Stimulated activated CD8-positive, alpha-beta memory T cell treated with anti-CD3 and anti-CD28 coated beads, Interleukin-7, amount 100 ng/mL, for 24 hours (primary cell): Measurements from ENCODE around the gene NKPD1.

Source experiments
- DNase-seq: peaks from one replicate; pipeline ENCODE4 v3.0.0-alpha.2; 2020; ENCODE audit warnings: low read depth

The NKPD1 gene

GRCh38 chr19:45153339-45154063, 7.3 kb downstream of the NKPD1 start:
- no peak for DNase-seq

DNA sequence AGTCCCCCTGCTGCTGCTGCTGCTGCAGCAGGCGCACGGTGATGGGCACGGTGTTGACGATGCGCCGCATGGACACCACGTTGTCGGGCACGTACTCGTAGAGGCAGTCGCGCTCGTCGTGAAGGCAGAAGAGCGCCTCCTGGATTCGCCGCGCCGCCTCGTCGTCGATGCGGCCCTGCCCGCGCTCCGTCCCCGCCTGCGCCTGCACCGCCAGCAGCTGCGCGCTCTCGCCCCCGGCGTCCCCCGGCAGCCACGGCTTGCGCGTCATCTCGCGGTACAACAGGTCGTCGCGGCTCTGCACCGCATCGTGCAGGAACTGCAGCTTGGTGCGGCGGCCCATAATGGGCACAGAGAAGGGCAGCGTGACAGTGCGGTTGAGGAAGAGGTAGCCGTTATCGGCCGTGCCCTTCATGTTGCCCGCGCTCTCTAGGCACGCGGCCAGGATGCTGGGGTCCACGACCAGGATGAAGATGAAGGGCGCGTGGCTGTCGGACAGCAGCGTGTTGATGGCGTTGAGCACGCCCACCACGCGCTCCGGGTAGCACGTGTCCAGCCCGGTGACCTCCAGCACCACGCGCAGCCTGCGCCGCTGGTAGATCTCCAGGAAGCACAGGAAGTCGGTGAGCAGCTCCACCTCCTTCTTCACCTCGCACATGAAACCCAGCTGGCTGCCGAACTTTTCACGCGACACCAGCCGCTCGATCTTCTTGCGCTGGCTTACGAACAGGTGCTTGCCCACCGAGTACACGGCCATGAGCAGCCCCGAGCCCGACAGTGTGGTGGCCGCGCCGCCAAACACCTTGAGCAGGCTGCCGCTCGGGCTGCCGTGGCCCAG, 8.1 kb downstream of the NKPD1 start:
- DNase-seq, result no peak

DNA sequence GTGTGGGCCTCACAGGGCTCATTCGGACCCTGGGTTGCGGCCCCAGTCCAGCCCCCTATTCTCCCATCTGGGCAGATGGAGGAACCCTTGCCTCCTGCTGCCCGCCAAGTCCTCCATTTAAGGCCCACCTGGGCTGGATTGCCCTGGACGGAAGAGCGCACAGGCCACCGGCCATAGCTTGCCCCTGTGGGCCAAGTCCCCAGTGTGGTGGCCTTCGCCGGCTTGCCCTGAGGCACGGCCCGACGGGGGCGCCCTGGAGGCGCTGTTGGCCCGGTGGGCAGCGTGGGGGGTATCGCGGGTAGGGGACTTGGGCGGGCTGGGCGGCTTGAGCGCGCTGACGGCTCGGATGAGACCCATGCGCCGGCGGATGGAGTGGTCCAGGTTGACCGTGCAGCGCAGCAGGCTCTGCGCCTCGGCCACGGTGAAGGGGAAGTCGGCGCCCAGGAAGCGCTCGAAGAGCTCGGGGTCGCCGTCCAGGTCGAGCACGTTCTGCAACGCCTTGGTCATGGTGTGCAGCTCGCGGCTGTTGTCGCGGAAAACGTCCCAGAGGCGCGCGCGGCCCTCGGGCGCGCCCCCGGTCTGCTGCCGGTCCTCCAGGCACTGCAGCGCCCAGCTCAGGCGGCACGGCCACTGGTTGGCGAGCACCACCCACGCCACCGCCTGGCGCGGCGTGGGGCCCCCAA, 8.8 kb downstream of the NKPD1 start:
- DNase-seq, result no peak

DNA sequence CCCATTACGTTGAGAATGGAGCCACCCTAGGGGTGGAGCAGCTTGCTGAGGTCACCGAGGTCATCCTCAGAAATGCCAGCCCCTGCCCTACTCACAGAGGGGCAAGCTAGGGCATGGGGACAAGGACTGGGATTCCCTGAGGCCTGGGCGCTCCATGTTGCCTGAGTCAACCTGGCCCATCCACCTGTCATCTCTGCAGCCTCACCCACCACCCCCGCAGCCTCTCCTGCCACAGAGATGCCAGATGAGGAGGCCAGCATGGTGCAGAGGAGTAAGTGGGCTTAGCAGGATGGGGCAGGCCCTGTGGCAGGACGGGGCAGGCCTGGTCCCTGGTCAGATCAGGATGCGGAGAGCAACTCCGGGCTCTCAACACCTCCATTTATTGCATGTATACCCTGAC, 9.5 kb downstream of the NKPD1 start:
- DNase-seq, result no peak

- DNase-seq, result no peak
Observed at GRCh38 chr19:45150751-45151281, 10.0 kb downstream of the NKPD1 start.

GRCh38 chr19:45150180-45150579, 10.6 kb downstream of the NKPD1 start:
- DNase-seq, result no peak

GRCh38 chr19:45149129-45149528, 11.7 kb downstream of the NKPD1 start:
- DNase-seq, result no peak

- no peak for DNase-seq
Observed at GRCh38 chr19:45147835-45148676, 12.7 kb downstream of the NKPD1 start.

GRCh38 chr19:45146741-45147205, 14.0 kb downstream of the NKPD1 start:
- DNase-seq, result no peak

DNA sequence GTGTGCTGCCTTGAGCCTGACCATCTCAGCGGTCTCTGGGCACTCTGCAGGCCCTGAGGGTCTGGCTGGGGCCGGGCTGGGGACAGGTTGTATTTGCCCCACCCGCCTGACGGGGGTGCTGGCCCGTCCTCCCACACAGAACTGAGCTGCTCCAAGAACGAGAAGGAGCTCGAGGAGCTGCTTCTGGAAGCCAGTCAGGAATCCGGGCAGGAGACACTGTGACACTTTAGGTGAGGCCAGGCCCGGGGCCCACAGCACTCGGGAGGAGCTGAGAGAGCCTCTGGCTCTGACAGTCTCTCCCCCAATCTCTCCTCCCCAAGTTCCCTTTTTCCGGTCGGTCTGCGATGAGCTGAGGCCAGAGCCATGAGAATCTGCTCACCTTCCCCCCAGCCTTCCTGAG, 14.5 kb downstream of the NKPD1 start:
- DNase-seq, result no peak

DNA sequence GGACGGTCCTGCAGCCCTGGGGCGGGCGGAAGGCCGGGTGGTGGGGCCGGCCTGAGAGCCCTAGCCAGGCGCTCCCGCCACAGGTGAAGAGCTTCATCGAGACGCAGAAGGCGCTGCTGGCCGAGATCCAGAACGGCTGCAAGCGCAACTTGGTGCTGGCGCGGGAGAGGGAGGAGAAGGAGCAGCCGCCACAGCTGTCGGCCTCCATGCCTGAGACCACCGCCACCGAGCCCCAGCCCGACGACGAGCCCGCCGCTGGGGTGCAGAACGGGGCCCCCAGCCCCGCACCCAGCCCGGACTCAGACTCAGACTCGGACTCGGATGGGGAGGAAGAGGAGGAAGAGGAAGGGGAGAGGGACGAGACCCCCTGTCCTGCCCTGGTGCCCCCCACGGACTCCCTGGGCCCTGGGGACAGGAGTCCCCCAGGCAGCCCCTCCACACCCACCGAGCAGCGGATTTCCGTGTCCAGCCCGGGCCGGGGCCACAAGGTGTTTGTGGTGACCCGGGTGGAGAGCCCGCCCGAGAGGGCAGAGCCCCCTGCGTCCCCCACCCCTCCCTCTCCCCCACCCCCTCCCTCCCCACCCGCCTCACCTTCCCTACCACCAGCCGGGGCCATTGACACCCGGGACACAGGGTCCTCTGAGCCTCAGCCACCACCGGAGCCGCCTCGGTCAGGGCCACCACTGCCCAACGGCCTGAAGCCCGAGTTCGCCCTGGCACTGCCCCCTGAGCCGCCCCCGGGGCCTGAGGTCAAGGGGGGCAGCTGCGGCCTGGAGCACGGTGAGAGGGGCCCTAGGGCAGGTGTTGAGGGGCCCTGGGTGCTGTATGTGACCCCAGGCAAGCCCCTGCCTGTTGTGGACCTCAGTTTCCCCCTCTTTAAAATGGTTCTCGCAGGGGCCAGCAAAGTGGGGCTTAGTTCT, 15.3 kb downstream of the NKPD1 start:
- DNase-seq, result no peak

GRCh38 chr19:45144431-45145269, 16.1 kb downstream of the NKPD1 start:
- no peak for DNase-seq

GRCh38 chr19:45142726-45143110, 18.1 kb downstream of the NKPD1 start:
- DNase-seq, result no peak

GRCh38 chr19:45142016-45142725, 18.6 kb downstream of the NKPD1 start:
- no peak for DNase-seq

- no peak for DNase-seq
Observed at GRCh38 chr19:45141203-45141900, 19.4 kb downstream of the NKPD1 start.

DNA sequence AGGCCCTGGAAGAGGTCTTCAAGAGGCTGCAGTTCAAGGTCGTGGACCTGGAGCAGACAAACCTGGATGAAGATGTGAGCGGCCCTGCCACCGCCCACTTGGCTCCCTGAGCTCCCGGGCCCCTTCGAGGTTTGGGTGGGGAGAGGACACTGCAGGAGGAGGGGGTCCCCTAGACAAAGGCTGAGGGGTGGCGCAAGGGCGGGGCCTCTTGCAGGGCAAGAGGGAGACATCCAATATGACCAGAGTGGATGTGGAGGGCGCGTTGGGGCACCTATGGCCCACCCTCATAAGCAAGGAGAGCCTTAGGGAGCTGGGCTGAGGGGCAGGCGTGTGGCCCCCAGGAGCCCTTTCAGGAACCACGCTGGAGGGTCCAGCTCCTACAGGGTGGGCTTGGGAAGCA, 20.2 kb downstream of the NKPD1 start:
- DNase-seq, result no peak

GRCh38 chr19:45140144-45140503, 20.7 kb downstream of the NKPD1 start:
- no peak for DNase-seq
